Fibroblast of mammary gland (primary cell): ENCODE measurements around the gene SLC12A7.
A peak's percentile ranks its signal among the peaks of the same experiment; 100 is the strongest.

Experiments
- DNase-seq: peaks from one replicate; pipeline ENCODE4 v3.0.0-alpha.2; 2010; ENCODE audit warnings: low read depth
- H3K4me3 ChIP-seq: 2 replicates; pipeline ENCODE4 v1.5.1; 2011; ENCODE audit warnings: low read depth, mild to moderate bottlenecking, low read length, moderate library complexity; ENCODE audit not compliant: control insufficient read depth
- CTCF ChIP-seq: conservative IDR thresholded peaks from 2 replicates; pipeline ENCODE4 v1.5.1; 2011; ENCODE audit warnings: low read depth, low read length, inconsistent platforms; ENCODE audit not compliant: control insufficient read depth, insufficient read depth

The SLC12A7 gene

GRCh38 chr5:1119312-1119831 lies 7.5 kb upstream of the SLC12A7 start:
- DNase-seq = no peak
- TF ChIP-seq CTCF = no peak
- no peak overlapping the region for H3K4me3 ChIP-seq

- no peak overlapping the region for H3K4me3 ChIP-seq
- DNase-seq = no peak
- TF ChIP-seq CTCF = no peak
These were observed 6.9 kb upstream of the SLC12A7 start for GRCh38 chr5:1118738-1119137.

GRCh38 chr5:1118231-1118698 lies 6.4 kb upstream of the SLC12A7 start:
- DNase-seq = peak; percentile 26
- no peak for TF ChIP-seq CTCF
- no peak overlapping the region for H3K4me3 ChIP-seq

GRCh38 chr5:1116977-1117376 lies 5.1 kb upstream of the SLC12A7 start:
- no peak overlapping the region for H3K4me3 ChIP-seq
- no peak for DNase-seq
- TF ChIP-seq CTCF = no peak

GRCh38 chr5:1116109-1116740 lies 4.4 kb upstream of the SLC12A7 start:
- no peak for TF ChIP-seq CTCF
- DNase-seq = no peak
- no peak overlapping the region for H3K4me3 ChIP-seq

GRCh38 chr5:1115123-1115815 lies 3.4 kb upstream of the SLC12A7 start:
- no peak overlapping the region for H3K4me3 ChIP-seq
- TF ChIP-seq CTCF = no peak
- no peak for DNase-seq
